ENCODE data around the gene CARMIL1. TPM values are rescaled to one million over a fixed set of nuclear protein-coding genes. Genes with fewer than 3 reads are reported as not detected.

Gene CARMIL1
- total RNA-seq, 2 experiments from 2014 or later: 3.6 to 4.1 TPM

DNA sequence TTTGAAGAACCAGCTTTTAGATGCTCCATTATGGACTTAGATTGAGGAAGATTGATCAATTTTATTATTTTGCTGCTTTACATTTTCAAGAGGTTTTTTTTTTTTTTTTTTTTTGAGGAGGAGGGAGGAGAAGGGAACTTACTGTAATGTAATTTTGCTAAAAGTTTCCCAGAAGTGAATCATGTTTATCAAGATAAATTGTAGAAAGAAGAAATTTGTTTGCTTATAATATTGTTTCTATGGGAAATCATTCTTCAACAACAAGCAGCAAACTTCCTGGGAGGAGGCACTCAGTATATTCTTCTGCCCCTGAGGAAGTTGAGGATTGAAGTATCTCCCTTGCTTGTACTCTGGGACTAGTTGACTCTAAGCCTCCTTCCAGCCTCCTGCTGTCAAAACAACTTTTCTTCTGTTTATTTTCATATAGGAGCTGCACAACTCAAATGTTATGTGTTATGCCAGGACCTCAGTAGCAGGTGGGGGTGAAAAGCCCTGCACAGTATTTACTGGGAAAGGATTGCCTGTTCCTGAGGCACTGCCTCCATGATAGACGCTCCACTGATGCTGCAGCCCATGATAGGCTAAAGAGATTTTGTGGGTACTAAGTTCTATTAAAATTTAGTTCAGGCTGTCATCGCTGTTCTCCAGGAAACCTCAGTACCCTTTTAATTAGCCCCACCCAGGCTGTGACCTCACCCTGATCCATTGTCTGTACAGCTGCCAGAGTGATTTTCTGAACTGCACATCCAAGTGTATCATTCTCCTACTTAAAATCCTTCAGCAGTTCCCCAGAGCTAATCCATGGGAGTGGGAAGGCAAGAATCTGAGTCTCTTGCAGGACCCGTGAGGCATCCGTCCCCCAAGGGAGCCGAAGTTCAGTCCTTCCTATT lies 51.9 kb downstream of the CARMIL1 start:
- ChIA-PET CTCF (interaction anchor here (0.7 to 1.2 kb wide), 3 partner anchors 15 to 159 kb away, joined by 3 read pairs; no protein-coding TSS in a partner anchor), POLR2A (no interaction called here)
- no peak overlapping the region for H3K27ac Mint-ChIP-seq
- peaks cover 27% of the 10 kb centered on the region for H3K4me1 Mint-ChIP-seq (ENCODE audit: low read depth)
- no peaks in the 10 kb centered on the region for H3K27me3 Mint-ChIP-seq
- H3K4me3 Mint-ChIP-seq: no peak overlapping the region
- intact Hi-C loops (cut with micrococcal nuclease): no loop called here
- H3K36me3 Mint-ChIP-seq (ENCODE audit: low read depth): no peaks in the 10 kb centered on the region
- ATAC-seq (no peak), DNase-seq (no peak)
- no peaks in the 10 kb centered on the region for H3K9me3 Mint-ChIP-seq
- TF ChIP-seq CTCF (IDR thresholded peaks at IDR 0.05): no peak

DNA sequence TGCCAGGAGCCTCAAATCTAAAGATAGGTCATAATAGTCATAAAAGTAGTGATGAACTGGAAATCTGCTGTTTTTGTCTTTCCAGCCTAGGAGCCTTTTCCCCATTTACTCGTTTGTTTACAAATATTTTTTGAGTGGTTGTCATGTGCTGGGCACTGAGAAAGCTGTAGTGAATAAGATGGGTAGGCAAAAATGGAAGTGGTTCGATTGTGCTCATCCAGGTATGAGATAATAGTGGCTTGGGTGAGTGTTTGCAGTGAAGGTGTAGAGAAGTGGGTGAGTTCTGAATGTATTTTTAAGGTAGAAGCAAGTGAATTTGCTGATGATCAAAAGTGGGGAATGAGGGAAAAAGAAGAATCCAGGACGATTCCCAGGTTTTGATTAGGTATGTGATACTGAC lies 53.0 kb downstream of the CARMIL1 start:
- CTCF ChIA-PET: interaction anchor here (0.7 kb wide), 1 partner anchor 158 kb away, joined by 3 read pairs; no protein-coding TSS in a partner anchor
- intact Hi-C loops (cut with micrococcal nuclease): no loop called here
- ATAC-seq: no peak
- no peak for TF ChIP-seq CTCF (IDR thresholded peaks at IDR 0.05)
- POLR2A ChIA-PET: no interaction called here
- H3K4me1 Mint-ChIP-seq (ENCODE audit: low read depth): peaks cover 28% of the 10 kb centered on the region
- no peaks in the 10 kb centered on the region for H3K27me3 Mint-ChIP-seq
- no peaks in the 10 kb centered on the region for H3K9me3 Mint-ChIP-seq
- DNase-seq: no peak
- no peak overlapping the region for H3K4me3 Mint-ChIP-seq
- no peak overlapping the region for H3K27ac Mint-ChIP-seq
- no peaks in the 10 kb centered on the region for H3K36me3 Mint-ChIP-seq (ENCODE audit: low read depth)

DNA sequence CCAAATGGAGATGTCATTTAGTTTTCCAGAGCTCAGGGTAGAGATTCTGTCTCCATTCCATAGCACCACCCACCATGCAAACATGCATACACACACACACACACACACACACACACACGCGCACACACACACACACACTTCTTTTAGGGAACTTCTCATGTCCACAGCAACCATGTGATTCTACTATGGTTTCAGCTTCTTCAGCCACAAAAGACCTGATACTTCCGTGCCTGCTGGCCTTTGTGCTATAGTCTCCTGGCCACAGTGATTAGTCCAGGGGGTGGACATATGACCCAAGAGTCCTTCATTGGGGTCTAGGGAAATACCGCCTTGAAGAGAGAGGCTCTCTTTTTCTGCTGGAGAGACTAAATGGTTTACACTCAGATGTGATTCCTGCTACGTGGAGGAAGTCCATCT lies 53.5 kb downstream of the CARMIL1 start:
- H3K4me3 Mint-ChIP-seq: no peak overlapping the region
- intact Hi-C loops (cut with micrococcal nuclease): no loop called here
- DNase-seq (no peak), ATAC-seq (no peak)
- ChIA-PET CTCF (no interaction called here), POLR2A (interaction anchor here (0.6 kb wide), 1 partner anchor 45 kb away, joined by 4 read pairs; no protein-coding TSS in a partner anchor)
- no peaks in the 10 kb centered on the region for H3K9me3 Mint-ChIP-seq
- no peaks in the 10 kb centered on the region for H3K27me3 Mint-ChIP-seq
- no peak overlapping the region for H3K27ac Mint-ChIP-seq
- no peaks in the 10 kb centered on the region for H3K36me3 Mint-ChIP-seq (ENCODE audit: low read depth)
- peaks cover 28% of the 10 kb centered on the region for H3K4me1 Mint-ChIP-seq (ENCODE audit: low read depth)
- no peak for TF ChIP-seq CTCF (IDR thresholded peaks at IDR 0.05)

GRCh38 chr6:25333471-25333870 lies 54.3 kb downstream of the CARMIL1 start:
- ATAC-seq: no peak
- CTCF ChIA-PET: interaction anchor here (1.4 kb wide), 2 partner anchors 9 to 11 kb away, joined by 3 to 6 read pairs; no protein-coding TSS in a partner anchor
- DNase-seq: no peak
- TF ChIP-seq CTCF (IDR thresholded peaks at IDR 0.05): no peak
- no peak overlapping the region for H3K4me3 Mint-ChIP-seq
- H3K9me3 Mint-ChIP-seq: no peaks in the 10 kb centered on the region
- intact Hi-C loops (cut with micrococcal nuclease): no loop called here
- POLR2A ChIA-PET: no interaction called here
- peaks cover 28% of the 10 kb centered on the region for H3K4me1 Mint-ChIP-seq (ENCODE audit: low read depth)
- no peaks in the 10 kb centered on the region for H3K36me3 Mint-ChIP-seq (ENCODE audit: low read depth)
- no peaks in the 10 kb centered on the region for H3K27me3 Mint-ChIP-seq
- H3K27ac Mint-ChIP-seq: no peak overlapping the region

GRCh38 chr6:25334793-25335192 lies 55.6 kb downstream of the CARMIL1 start:
- no peak for ATAC-seq
- H3K27me3 Mint-ChIP-seq: no peaks in the 10 kb centered on the region
- TF ChIP-seq CTCF (IDR thresholded peaks at IDR 0.05): no peak
- CTCF ChIA-PET: interaction anchor here (1.2 to 1.4 kb wide), 2 partner anchors 10 to 69 kb away, joined by 3 to 6 read pairs; no protein-coding TSS in a partner anchor
- peaks cover 25% of the 10 kb centered on the region for H3K4me1 Mint-ChIP-seq (ENCODE audit: low read depth)
- no peak overlapping the region for H3K27ac Mint-ChIP-seq
- H3K4me3 Mint-ChIP-seq: no peak overlapping the region
- intact Hi-C loops (cut with micrococcal nuclease): no loop called here
- POLR2A ChIA-PET: no interaction called here
- DNase-seq: no peak
- H3K9me3 Mint-ChIP-seq: no peaks in the 10 kb centered on the region
- H3K36me3 Mint-ChIP-seq (ENCODE audit: low read depth): no peaks in the 10 kb centered on the region

All from activated CD8-positive, alpha-beta T cell treated with anti-CD3 and anti-CD28 coated beads for 36 hours (primary cell).